Activated CD4-positive, alpha-beta memory T cell treated with anti-CD3 and anti-CD28 coated beads for 36 hours (primary cell): ENCODE measurements around the gene NOTCH4. TPM values are rescaled to one million over a fixed set of nuclear protein-coding genes. Genes with fewer than 3 reads are reported as not detected.

Experiments used
- CTCF ChIA-PET: fragments of 350-600 bp; sonication (Branson Sonifier 250); formaldehyde crosslinking; loops from one replicate; lab custom pipeline; 2021; ENCODE audit warnings: antibody characterized with exemption, inconsistent platforms; lab: Charles Lee
- POLR2A ChIA-PET: fragments of 350-600 bp; sonication (Branson Sonifier 250); formaldehyde crosslinking; loops from one replicate; lab custom pipeline; 2021; ENCODE audit warnings: antibody characterized with exemption; lab: Charles Lee
- DNase-seq: peaks from one replicate; pipeline ENCODE4 v3.0.0-alpha.2; 2020
- H3K27ac Mint-ChIP-seq: one replicate; pipeline ENCODE4 v1.8.0; 2021; ENCODE audit warnings: mixed read lengths
- H3K27me3 Mint-ChIP-seq: one replicate; pipeline ENCODE4 v1.8.0; 2021; ENCODE audit warnings: mixed read lengths
- H3K36me3 Mint-ChIP-seq: one replicate; pipeline ENCODE4 v1.8.0; 2021; ENCODE audit warnings: mixed read lengths
- H3K4me1 Mint-ChIP-seq: one replicate; pipeline ENCODE4 v1.8.0; 2021; ENCODE audit warnings: low read depth, mixed read lengths
- H3K4me3 Mint-ChIP-seq: one replicate; pipeline ENCODE4 v1.8.0; 2021; ENCODE audit warnings: mild to moderate bottlenecking, mixed read lengths
- H3K9me3 Mint-ChIP-seq: one replicate; pipeline ENCODE4 v1.8.0; 2021; ENCODE audit warnings: mixed read lengths
- intact Hi-C: fragments of 100-400 bp; cut with micrococcal nuclease; formaldehyde crosslinking; loops from one replicate; pipeline ENCODE4 v1.15.1; 2023
- microRNA-seq: library from miRNA; unstranded; fragments of <30 nt; microRNA quantifications from one replicate; pipeline ENCODE4 v1.2.0, GENCODE V29; 2022; ENCODE audit warnings: borderline number of aligned reads, borderline microRNAs expressed, borderline replicate concordance
- total RNA-seq, 2 experiments: library from RNA; stranded (reverse); gene quantifications; one replicate each; pipeline ENCODE4 v1.2.3, GENCODE V29; 2021

NOTCH4 gene
- total RNA-seq, 2 experiments from 2014 or later: 0.31 to 0.51 TPM

GRCh38 chr6:32147401-32148132, 76.3 kb downstream of the NOTCH4 start:
- Mint-ChIP-seq H3K9me3 (no peaks in the 10 kb centered on the region), H3K27ac (no peak overlapping the region), H3K36me3 (no peaks in the 10 kb centered on the region), H3K4me3 (no peak overlapping the region), H3K4me1 (peaks cover 20% of the 10 kb centered on the region), H3K27me3 (peaks cover 30% of the 10 kb centered on the region)
- ChIA-PET CTCF (interaction anchor here (0.7 to 1.5 kb wide), 3 partner anchors 19 to 98 kb away, joined by 3 to 4 read pairs (median 4); no protein-coding TSS in a partner anchor), POLR2A (interaction anchor here (1.5 kb wide), 1 partner anchor 45 kb away, joined by 3 read pairs; no protein-coding TSS in a partner anchor)
- intact Hi-C loops: loop anchor here (1.0 to 2.0 kb wide), 2 partner anchors 19 to 47 kb away; partner anchors contain the start of gene ATF6B
- DNase-seq: no peak

DNA sequence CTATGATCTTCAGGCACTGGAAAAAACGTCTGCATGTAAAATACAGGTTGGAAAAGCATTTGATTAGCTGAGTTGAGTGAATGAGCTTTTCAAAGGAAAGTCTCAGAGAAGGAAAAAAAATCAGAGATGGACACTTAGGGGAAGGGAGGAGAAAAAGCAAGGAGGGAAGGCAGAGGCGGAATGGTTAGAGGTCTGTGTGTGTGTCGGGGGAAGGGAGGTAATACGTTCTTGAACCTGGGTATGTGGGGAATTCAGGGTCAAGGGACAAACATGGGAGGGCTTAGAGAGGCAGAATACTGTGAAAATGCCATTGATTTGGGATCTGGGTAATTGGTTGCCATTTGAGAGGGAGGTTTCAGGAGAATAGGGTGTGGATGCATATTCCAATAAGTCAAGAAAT, 77.2 kb downstream of the NOTCH4 start:
- no peak for DNase-seq
- Mint-ChIP-seq H3K9me3 (no peaks in the 10 kb centered on the region), H3K27ac (no peak overlapping the region), H3K27me3 (peaks cover 30% of the 10 kb centered on the region), H3K4me3 (no peak overlapping the region), H3K36me3 (no peaks in the 10 kb centered on the region), H3K4me1 (peaks cover 17% of the 10 kb centered on the region)
- POLR2A ChIA-PET: interaction anchor here (0.5 kb wide), 1 partner anchor 48 kb away, joined by 3 read pairs; no protein-coding TSS in a partner anchor
- intact Hi-C loops: no loop called here
- CTCF ChIA-PET: no interaction called here

GRCh38 chr6:32146287-32146686, 77.6 kb downstream of the NOTCH4 start:
- H3K4me1 Mint-ChIP-seq: peaks cover 15% of the 10 kb centered on the region
- H3K9me3 Mint-ChIP-seq: no peaks in the 10 kb centered on the region
- no peak overlapping the region for H3K27ac Mint-ChIP-seq
- intact Hi-C loops: no loop called here
- peaks cover 29% of the 10 kb centered on the region for H3K27me3 Mint-ChIP-seq
- CTCF ChIA-PET: no interaction called here
- H3K36me3 Mint-ChIP-seq: no peaks in the 10 kb centered on the region
- no peak for DNase-seq
- POLR2A ChIA-PET: interaction anchor here (0.5 kb wide), 1 partner anchor 48 kb away, joined by 3 read pairs; no protein-coding TSS in a partner anchor
- no peak overlapping the region for H3K4me3 Mint-ChIP-seq

Small RNA genes within 50 kb of the gene (microRNA-seq; reads per million reads assigned to microRNA genes)
- gene MIR6721: 1.6 reads per million
- gene MIR6833: not detected

Other genes with a start within 250 kb of the NOTCH4 start
- 1 to 10 TPM; 4.5 to 4.8 TPM for gene C4A, start 242.0 kb downstream of the NOTCH4 start, total RNA-seq
- gene C4B, start 209.3 kb downstream of the NOTCH4 start, total RNA-seq: 1 to 10 TPM; 3.1 to 5.5 TPM
- gene CYP21A2, start 185.7 kb downstream of the NOTCH4 start, total RNA-seq: under 1 TPM in 1 of 2 experiments, not detected in 1; 0.24 TPM
- 1 to 10 TPM; 5.2 to 5.8 TPM for gene TNXB, start 114.7 kb downstream of the NOTCH4 start, total RNA-seq
- gene ATF6B, start 95.8 kb downstream of the NOTCH4 start, total RNA-seq: 10 to 100 TPM; 67.4 to 80.9 TPM
- 1 to 10 TPM; 7.0 to 7.8 TPM for gene FKBPL, start 93.8 kb downstream of the NOTCH4 start, total RNA-seq
- under 1 TPM; 0.33 to 0.36 TPM for gene PRRT1, start 72.1 kb downstream of the NOTCH4 start, total RNA-seq
- 1 to 10 TPM; 9.5 to 9.9 TPM for gene PPT2, start 69.9 kb downstream of the NOTCH4 start, total RNA-seq
- 1 to 10 TPM; 6.5 to 7.1 TPM for gene EGFL8, start 59.5 kb downstream of the NOTCH4 start, total RNA-seq
- gene AGPAT1, start 48.0 kb downstream of the NOTCH4 start, total RNA-seq: 10 to 100 TPM; 34.0 to 34.8 TPM
- 10 to 100 TPM; 60.8 to 63.8 TPM for gene RNF5, start 45.7 kb downstream of the NOTCH4 start, total RNA-seq
- 10 to 100 TPM; 16.5 to 23.5 TPM for gene AGER, start 39.8 kb downstream of the NOTCH4 start, total RNA-seq
- gene PBX2, start 33.9 kb downstream of the NOTCH4 start, total RNA-seq: 10 to 100 TPM; 63.4 to 65.9 TPM
- 100 to 1,000 TPM; 117 to 118 TPM for gene GPSM3, start 31.4 kb downstream of the NOTCH4 start, total RNA-seq
- gene TSBP1, start 147.8 kb upstream of the NOTCH4 start, total RNA-seq: not detected
- not detected for gene BTNL2, start 183.1 kb upstream of the NOTCH4 start, total RNA-seq
- 1 to 10 TPM; 5.6 to 6.0 TPM for gene HLA-DRA, start 215.8 kb upstream of the NOTCH4 start, total RNA-seq